Ascending aorta (tissue), 2 donors: ENCODE measurements around the gene PDGFRA. TPM values are rescaled to one million over a fixed set of nuclear protein-coding genes. Genes with fewer than 3 reads are reported as not detected.
A peak's percentile ranks its signal among the peaks of the same experiment; 100 is the strongest.

Experiments used
- DNase-seq, 2 donors: peaks; one replicate each; pipeline ENCODE4 v3.0.0-alpha.2; 2019; ENCODE audit warnings: low spot score in 2 of 2
- H3K27ac ChIP-seq, 2 donors: fragments of 200-600 bp; sonication (generic); one replicate each; pipeline ENCODE4 v1.5.1; 2016 to 2017; ENCODE audit warnings: mild to moderate bottlenecking in 1 of 2
- H3K27me3 ChIP-seq: fragments of 200-600 bp; sonication (generic); one replicate; pipeline ENCODE4 v1.5.1; 2017
- H3K36me3 ChIP-seq, 2 donors: fragments of 200-600 bp; sonication (generic); one replicate each; pipeline ENCODE4 v1.5.1; 2016
- H3K4me1 ChIP-seq, 2 donors: fragments of 200-600 bp; sonication (generic); one replicate each; pipeline ENCODE4 v1.5.1; 2016 to 2017; ENCODE audit warnings: mild to moderate bottlenecking in 1 of 2
- H3K4me3 ChIP-seq, 2 donors: fragments of 200-600 bp; sonication (generic); one replicate each; pipeline ENCODE4 v1.5.1; 2016 to 2017; ENCODE audit warnings: mild to moderate bottlenecking in 1 of 2
- H3K9me3 ChIP-seq, 2 donors: fragments of 200-600 bp; sonication (generic); one replicate each; pipeline ENCODE4 v1.5.1; 2016
- intact Hi-C: fragments of 100-400 bp; cut with DNase I; formaldehyde crosslinking; loops from one replicate; pipeline ENCODE4 v1.15.1; 2023
- total RNA-seq: library from RNA; depleted of rRNA; stranded (reverse); fragments of >200 nt; gene quantifications from one replicate; pipeline ENCODE4 v1.1.0, GENCODE V29; 2016
- TF ChIP-seq, protein P1 (sequence below), 3 experiments: fragments of 200-600 bp in 2 of 3; fragments of 450-650 bp in 1 of 3; sonication (generic) in 2 of 3; IDR thresholded peaks; one replicate each; pipeline ENCODE4 v1.5.1; 2016 to 2019; ENCODE audit warnings: antibody characterized with exemption in 3 of 3, mild to moderate bottlenecking in 1 of 3, moderate library complexity in 1 of 3

Gene PDGFRA
- total RNA-seq, 1 donor from 2014 or later: 58.3 TPM

- Histone ChIP-seq H3K4me3 (no peak overlapping the region), H3K36me3 (no peaks in the 10 kb centered on the region), H3K27ac (no peak overlapping the region), H3K4me1 (peaks cover 0 to 3% of the 10 kb centered on the region in 2 donors), H3K9me3 (no peaks in the 10 kb centered on the region), H3K27me3 (no peaks in the 10 kb centered on the region)
- intact Hi-C loops: no loop called here
- TF ChIP-seq, protein P1, sequence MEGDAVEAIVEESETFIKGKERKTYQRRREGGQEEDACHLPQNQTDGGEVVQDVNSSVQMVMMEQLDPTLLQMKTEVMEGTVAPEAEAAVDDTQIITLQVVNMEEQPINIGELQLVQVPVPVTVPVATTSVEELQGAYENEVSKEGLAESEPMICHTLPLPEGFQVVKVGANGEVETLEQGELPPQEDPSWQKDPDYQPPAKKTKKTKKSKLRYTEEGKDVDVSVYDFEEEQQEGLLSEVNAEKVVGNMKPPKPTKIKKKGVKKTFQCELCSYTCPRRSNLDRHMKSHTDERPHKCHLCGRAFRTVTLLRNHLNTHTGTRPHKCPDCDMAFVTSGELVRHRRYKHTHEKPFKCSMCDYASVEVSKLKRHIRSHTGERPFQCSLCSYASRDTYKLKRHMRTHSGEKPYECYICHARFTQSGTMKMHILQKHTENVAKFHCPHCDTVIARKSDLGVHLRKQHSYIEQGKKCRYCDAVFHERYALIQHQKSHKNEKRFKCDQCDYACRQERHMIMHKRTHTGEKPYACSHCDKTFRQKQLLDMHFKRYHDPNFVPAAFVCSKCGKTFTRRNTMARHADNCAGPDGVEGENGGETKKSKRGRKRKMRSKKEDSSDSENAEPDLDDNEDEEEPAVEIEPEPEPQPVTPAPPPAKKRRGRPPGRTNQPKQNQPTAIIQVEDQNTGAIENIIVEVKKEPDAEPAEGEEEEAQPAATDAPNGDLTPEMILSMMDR (IDR thresholded peaks at IDR 0.05): no peak
- DNase-seq: no peak
Observed at GRCh38 chr4:54213001-54213400, 16.1 kb upstream of the PDGFRA start.

GRCh38 chr4:54213761-54214160 is 15.3 kb upstream of the PDGFRA start:
- Histone ChIP-seq H3K4me1 (peaks cover 0 to 3% of the 10 kb centered on the region in 2 donors), H3K27ac (peak overlapping the region in 1 of 2 donors; percentile 15), H3K4me3 (no peak overlapping the region), H3K9me3 (no peaks in the 10 kb centered on the region), H3K36me3 (no peaks in the 10 kb centered on the region), H3K27me3 (no peaks in the 10 kb centered on the region)
- intact Hi-C loops: no loop called here
- DNase-seq: no peak
- TF ChIP-seq, protein P1 (IDR thresholded peaks at IDR 0.05): no peak

DNA sequence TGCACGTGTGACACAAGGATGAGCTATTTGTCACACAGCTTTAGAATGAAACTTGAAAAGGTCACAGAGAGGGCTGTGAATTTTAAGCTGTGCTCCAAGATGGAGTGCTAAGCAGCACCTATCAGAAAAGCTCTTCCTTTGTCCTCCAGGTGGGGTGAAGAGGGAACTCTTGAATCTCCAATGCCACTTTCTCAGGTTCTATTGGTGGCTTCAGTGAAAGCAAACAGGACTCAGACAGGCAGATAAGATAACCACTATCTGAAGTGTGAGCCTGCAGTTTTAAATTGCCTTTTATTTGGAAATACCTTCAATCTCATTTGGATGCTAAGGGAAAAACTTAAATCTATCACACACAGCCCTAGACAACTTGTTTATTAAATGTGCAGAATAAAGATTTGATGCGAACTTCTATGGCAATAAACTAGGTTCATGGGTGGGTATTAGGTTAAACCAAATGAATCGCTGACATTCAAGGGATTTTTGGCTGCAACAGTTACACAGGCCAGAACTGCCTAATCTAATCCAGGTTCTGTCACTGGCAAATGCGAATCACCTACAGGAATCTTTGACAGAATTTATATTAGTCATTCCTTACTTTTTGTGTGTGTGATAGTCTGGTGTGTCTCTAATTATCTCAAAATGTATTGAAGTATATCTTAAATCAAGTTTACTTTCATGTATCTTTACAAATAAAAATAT is 13.6 kb upstream of the PDGFRA start:
- TF ChIP-seq, protein P1 (IDR thresholded peaks at IDR 0.05): no peak
- no peaks in the 10 kb centered on the region for H3K27me3 ChIP-seq
- H3K4me3 ChIP-seq: no peak overlapping the region
- peaks cover 0 to 3% of the 10 kb centered on the region in 2 donors for H3K4me1 ChIP-seq
- H3K9me3 ChIP-seq: no peaks in the 10 kb centered on the region
- no peak overlapping the region for H3K27ac ChIP-seq
- DNase-seq: no peak
- H3K36me3 ChIP-seq: no peaks in the 10 kb centered on the region
- intact Hi-C loops: loop anchor here (2.0 kb wide), 1 partner anchor 307 kb away; no protein-coding TSS in a partner anchor

- peak overlapping the region; percentile 51 to 63 for H3K4me3 ChIP-seq
- no peaks in the 10 kb centered on the region for H3K36me3 ChIP-seq
- DNase-seq: peak in 1 of 2 donors; percentile 90
- TF ChIP-seq, protein P1 (IDR thresholded peaks at IDR 0.05): peak; percentile 83 to 95 (median 92)
- intact Hi-C loops: loop anchor here (1.0 to 2.0 kb wide), 2 partner anchors 288 to 309 kb away; no protein-coding TSS in a partner anchor
- peak overlapping the region in 1 of 2 donors; percentile 39 for H3K27ac ChIP-seq
- no peaks in the 10 kb centered on the region for H3K27me3 ChIP-seq
- peaks cover 0 to 3% of the 10 kb centered on the region in 2 donors for H3K4me1 ChIP-seq
- H3K9me3 ChIP-seq: no peaks in the 10 kb centered on the region
Observed at GRCh38 chr4:54217642-54218495, 11.2 kb upstream of the PDGFRA start.

DNA sequence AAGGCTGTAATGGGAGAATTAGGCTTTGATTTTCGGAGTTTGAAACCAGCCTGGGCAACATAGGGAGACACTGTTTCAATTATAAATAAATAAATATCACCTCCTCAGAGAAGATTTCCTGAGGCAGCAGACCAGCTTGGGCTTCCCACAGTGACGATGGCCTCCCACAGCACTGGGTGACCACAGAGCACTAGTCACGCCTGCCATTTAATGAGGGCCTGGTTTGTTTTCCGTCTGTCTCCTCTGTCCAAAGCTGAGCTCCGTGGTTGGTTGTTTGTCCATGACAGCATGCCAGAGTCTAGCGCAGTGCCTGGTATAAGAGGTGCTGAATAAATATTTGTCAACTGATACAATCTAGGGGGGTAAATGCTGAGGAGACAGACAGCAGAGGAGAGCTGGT is 10.4 kb upstream of the PDGFRA start:
- Histone ChIP-seq H3K4me3 (no peak overlapping the region), H3K4me1 (peaks cover 0 to 3% of the 10 kb centered on the region in 2 donors), H3K36me3 (no peaks in the 10 kb centered on the region), H3K27ac (no peak overlapping the region), H3K27me3 (no peaks in the 10 kb centered on the region), H3K9me3 (no peaks in the 10 kb centered on the region)
- TF ChIP-seq, protein P1 (IDR thresholded peaks at IDR 0.05): no peak
- intact Hi-C loops: loop anchor here (1.0 kb wide), 1 partner anchor 288 kb away; no protein-coding TSS in a partner anchor
- no peak for DNase-seq
